ENCODE results near the gene UCN2. TPM values are rescaled to one million over a fixed set of nuclear protein-coding genes. Genes with fewer than 3 reads are reported as not detected.
"Not testable (repeated sequence)": the region's sequence is repeated elsewhere in the genome, so short reads cannot be mapped to it uniquely, and the experiment has no call there.

The UCN2 gene
- total RNA-seq, 4 donors from 2014 or later = 4.8 to 9.8 (median 6.2) TPM

GRCh38 chr3:48553886-48554845, 9.4 kb downstream of the UCN2 start:
- WGBS, 2 donors = 80 to 87% methylated on average over 14 of the region's 14 CpGs
- TF ChIP-seq, protein P1, sequence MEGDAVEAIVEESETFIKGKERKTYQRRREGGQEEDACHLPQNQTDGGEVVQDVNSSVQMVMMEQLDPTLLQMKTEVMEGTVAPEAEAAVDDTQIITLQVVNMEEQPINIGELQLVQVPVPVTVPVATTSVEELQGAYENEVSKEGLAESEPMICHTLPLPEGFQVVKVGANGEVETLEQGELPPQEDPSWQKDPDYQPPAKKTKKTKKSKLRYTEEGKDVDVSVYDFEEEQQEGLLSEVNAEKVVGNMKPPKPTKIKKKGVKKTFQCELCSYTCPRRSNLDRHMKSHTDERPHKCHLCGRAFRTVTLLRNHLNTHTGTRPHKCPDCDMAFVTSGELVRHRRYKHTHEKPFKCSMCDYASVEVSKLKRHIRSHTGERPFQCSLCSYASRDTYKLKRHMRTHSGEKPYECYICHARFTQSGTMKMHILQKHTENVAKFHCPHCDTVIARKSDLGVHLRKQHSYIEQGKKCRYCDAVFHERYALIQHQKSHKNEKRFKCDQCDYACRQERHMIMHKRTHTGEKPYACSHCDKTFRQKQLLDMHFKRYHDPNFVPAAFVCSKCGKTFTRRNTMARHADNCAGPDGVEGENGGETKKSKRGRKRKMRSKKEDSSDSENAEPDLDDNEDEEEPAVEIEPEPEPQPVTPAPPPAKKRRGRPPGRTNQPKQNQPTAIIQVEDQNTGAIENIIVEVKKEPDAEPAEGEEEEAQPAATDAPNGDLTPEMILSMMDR (IDR thresholded peaks at IDR 0.05) = no peak
- TF ChIP-seq POLR2A (IDR thresholded peaks at IDR 0.05) = no peak
- intact Hi-C loops (cut with DNase I; ENCODE audit: low total_unique reads) = loop anchor here (10.0 kb wide), 2 partner anchors 109 to 279 kb away; partner anchors contain the start of genes ATRIP, CCDC51 and TMA7
- H3K4me3 ChIP-seq (ENCODE audit: low read depth, poor library complexity, severe bottlenecking) = no peak overlapping the region
- DNase-seq (ENCODE audit: low spot score in 2 of 2) = no peak

DNA sequence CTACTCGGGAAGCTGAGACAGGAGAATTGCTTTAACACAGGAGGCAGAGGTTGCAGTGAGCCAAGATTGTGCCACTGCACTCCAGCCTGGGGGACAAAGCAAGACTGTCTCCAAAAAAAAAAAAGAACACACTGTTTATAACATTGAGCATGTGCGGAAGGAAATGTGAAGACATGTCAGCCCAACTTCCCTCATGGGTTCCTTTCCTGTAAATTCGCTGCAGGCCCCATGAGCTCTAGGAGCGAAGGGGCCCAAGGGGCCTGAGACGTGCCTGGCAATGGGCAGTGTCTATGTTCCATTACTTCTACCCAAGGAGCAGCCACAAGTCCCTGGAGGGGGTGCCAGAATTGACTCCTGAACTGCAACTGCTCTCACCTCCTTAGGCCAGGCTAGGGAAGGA, 10.2 kb downstream of the UCN2 start:
- TF ChIP-seq POLR2A (IDR thresholded peaks at IDR 0.05) = no peak
- TF ChIP-seq, protein P1 (IDR thresholded peaks at IDR 0.05) = no peak
- 87 to 93% methylated on average over 5 of the region's 5 CpGs for WGBS, 2 donors
- intact Hi-C loops (cut with DNase I; ENCODE audit: low total_unique reads) = loop anchor here (10.0 kb wide), 2 partner anchors 109 to 279 kb away; partner anchors contain the start of genes ATRIP, CCDC51 and TMA7
- no peak overlapping the region for H3K4me3 ChIP-seq (ENCODE audit: low read depth, poor library complexity, severe bottlenecking)
- DNase-seq (ENCODE audit: low spot score in 2 of 2) = no peak

DNA sequence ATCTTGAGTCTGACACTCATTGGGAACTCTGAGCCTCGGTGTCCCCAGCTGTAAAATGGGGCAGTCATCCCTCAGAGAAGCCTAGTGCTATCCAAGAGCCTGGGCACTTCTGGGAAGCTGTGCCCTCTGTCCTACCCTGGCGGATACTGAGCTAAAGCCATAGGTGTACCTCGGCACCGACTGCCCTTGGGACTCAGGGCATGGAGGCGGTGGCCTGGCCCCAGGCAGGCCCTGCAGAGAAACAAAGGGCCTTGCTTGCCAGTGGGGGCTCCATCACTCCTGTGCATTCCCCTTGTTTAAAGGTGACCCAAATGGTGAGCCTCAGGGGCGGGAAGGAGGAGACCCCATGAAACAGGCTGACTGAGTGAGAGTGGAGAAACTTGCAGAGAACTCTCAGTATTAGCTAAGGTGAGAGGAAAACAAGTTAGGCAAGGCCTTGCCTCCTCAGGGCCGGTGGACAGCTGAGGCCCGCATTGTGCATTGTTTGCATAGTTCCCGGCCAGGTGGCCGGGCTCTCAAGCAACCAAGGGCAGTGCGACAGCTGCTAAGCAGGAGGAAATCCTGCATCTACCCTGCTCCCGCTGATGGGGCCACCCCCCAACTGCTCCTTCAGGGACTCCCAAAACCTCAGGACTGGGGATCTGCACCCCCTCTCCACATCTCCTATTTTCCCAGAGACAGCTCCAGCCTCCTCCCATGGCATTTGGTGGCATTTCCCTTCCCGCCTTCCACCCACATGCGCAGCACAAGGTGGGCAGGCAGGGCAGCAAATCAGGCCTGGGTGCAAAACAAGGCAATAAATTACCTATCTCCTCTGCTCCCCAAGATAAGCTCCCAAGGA, 11.2 kb downstream of the UCN2 start:
- H3K4me3 ChIP-seq (ENCODE audit: low read depth, poor library complexity, severe bottlenecking) = no peak overlapping the region
- 86 to 87% methylated on average over 13 to 14 of the region's 14 CpGs for WGBS, 2 donors
- no peak for DNase-seq (ENCODE audit: low spot score in 2 of 2)
- intact Hi-C loops (cut with DNase I; ENCODE audit: low total_unique reads) = loop anchor here (10.0 kb wide), 2 partner anchors 108 to 278 kb away; partner anchors contain the start of genes ATRIP, CCDC51 and TMA7
- TF ChIP-seq POLR2A (IDR thresholded peaks at IDR 0.05) = no peak
- TF ChIP-seq, protein P1 (IDR thresholded peaks at IDR 0.05) = no peak

GRCh38 chr3:48551651-48552050, 11.9 kb downstream of the UCN2 start:
- 89 to 92% methylated on average over 7 of the region's 7 CpGs for whole genome bisulfite sequencing, 2 donors
- intact Hi-C loops (cut with DNase I; ENCODE audit: low total_unique reads) = loop anchor here (10.0 kb wide), 2 partner anchors 107 to 277 kb away; partner anchors contain the start of genes ATRIP, CCDC51 and TMA7
- not testable (repeated sequence) for DNase-seq (ENCODE audit: low spot score in 2 of 2); H3K4me3 ChIP-seq (ENCODE audit: low read depth, poor library complexity, severe bottlenecking)

- intact Hi-C loops (cut with DNase I; ENCODE audit: low total_unique reads) = loop anchor here (10.0 kb wide), 1 partner anchor 84 kb away; a partner anchor contains a TSS
- H3K4me3 ChIP-seq (ENCODE audit: low read depth, poor library complexity, severe bottlenecking) = no peak overlapping the region
- DNase-seq (ENCODE audit: low spot score in 2 of 2) = peak; percentile 81 to 98
- TF ChIP-seq, protein P1 (IDR thresholded peaks at IDR 0.05) = peak in 1 of 3 donors; percentile 81
- TF ChIP-seq POLR2A (IDR thresholded peaks at IDR 0.05) = no peak
- 67 to 71% methylated on average over 10 of the region's 10 CpGs for WGBS, 2 donors
Observed at GRCh38 chr3:48548729-48549705, 14.6 kb downstream of the UCN2 start.
